Measurements from ENCODE around the gene LPP.

LPP gene

GRCh38 chr3:188390343-188390718 is 236.4 kb downstream of the LPP start:
- Histone ChIP-seq H3K27me3 (no peaks in the 10 kb centered on the region), H3K9me3 (no peaks in the 10 kb centered on the region), H3K4me3 (ENCODE audit: low read depth, low read length) (no peak overlapping the region), H3K36me3 (no peaks in the 10 kb centered on the region), H3K4me1 (no peaks in the 10 kb centered on the region)
- DNase-seq, result no peak
- TF ChIP-seq CTCF (IDR thresholded peaks at IDR 0.05; ENCODE audit: low read depth, low read length), result no peak

- H3K27me3 ChIP-seq, result no peaks in the 10 kb centered on the region
- H3K9me3 ChIP-seq, result no peaks in the 10 kb centered on the region
- H3K36me3 ChIP-seq, result no peaks in the 10 kb centered on the region
- DNase-seq, result no peak
- H3K4me3 ChIP-seq (ENCODE audit: low read depth, low read length), result no peak overlapping the region
- TF ChIP-seq CTCF (IDR thresholded peaks at IDR 0.05; ENCODE audit: low read depth, low read length), result no peak
- no peaks in the 10 kb centered on the region for H3K4me1 ChIP-seq
Measured at GRCh38 chr3:188390775-188391443, 237.0 kb downstream of the LPP start.

GRCh38 chr3:188391592-188391991 is 237.6 kb downstream of the LPP start:
- DNase-seq, result no peak
- no peaks in the 10 kb centered on the region for H3K9me3 ChIP-seq
- TF ChIP-seq CTCF (IDR thresholded peaks at IDR 0.05; ENCODE audit: low read depth, low read length), result no peak
- no peaks in the 10 kb centered on the region for H3K27me3 ChIP-seq
- no peaks in the 10 kb centered on the region for H3K36me3 ChIP-seq
- H3K4me1 ChIP-seq, result no peaks in the 10 kb centered on the region
- no peak overlapping the region for H3K4me3 ChIP-seq (ENCODE audit: low read depth, low read length)

GRCh38 chr3:188392076-188392475 is 238.1 kb downstream of the LPP start:
- no peaks in the 10 kb centered on the region for H3K36me3 ChIP-seq

GRCh38 chr3:188394623-188395022 is 240.7 kb downstream of the LPP start:
- no peak for DNase-seq
- Histone ChIP-seq H3K27me3 (no peaks in the 10 kb centered on the region), H3K36me3 (no peaks in the 10 kb centered on the region), H3K4me3 (ENCODE audit: low read depth, low read length) (no peak overlapping the region), H3K9me3 (no peaks in the 10 kb centered on the region), H3K4me1 (no peaks in the 10 kb centered on the region)
- TF ChIP-seq CTCF (IDR thresholded peaks at IDR 0.05; ENCODE audit: low read depth, low read length), result no peak

More at GRCh38 chr3:188392076-188392475, 238.1 kb downstream of the LPP start:
- Histone ChIP-seq H3K4me3 (ENCODE audit: low read depth, low read length) (no peak overlapping the region), H3K27me3 (no peaks in the 10 kb centered on the region), H3K4me1 (no peaks in the 10 kb centered on the region), H3K9me3 (no peaks in the 10 kb centered on the region)
- no peak for TF ChIP-seq CTCF (IDR thresholded peaks at IDR 0.05; ENCODE audit: low read depth, low read length)
- no peak for DNase-seq

GRCh38 chr3:188396251-188396650 is 242.3 kb downstream of the LPP start:
- Histone ChIP-seq H3K4me3 (ENCODE audit: low read depth, low read length) (no peak overlapping the region), H3K36me3 (no peaks in the 10 kb centered on the region), H3K9me3 (no peaks in the 10 kb centered on the region), H3K4me1 (no peaks in the 10 kb centered on the region), H3K27me3 (no peaks in the 10 kb centered on the region)
- DNase-seq, result no peak
- no peak for TF ChIP-seq CTCF (IDR thresholded peaks at IDR 0.05; ENCODE audit: low read depth, low read length)

All from BE2C (cell line).